ENCODE measurements around the gene TKTL1.

GRCh38 chrX:154295664-154296310 lies at the start of gene TKTL1:
- no peak for TF ChIP-seq CTCF (IDR thresholded peaks at IDR 0.05; ENCODE audit: insufficient read depth, low read length, poor library complexity, severe bottlenecking)
- no peak for TF ChIP-seq EZH2phosphoT487 (conservative IDR thresholded peaks at IDR 0.05; ENCODE audit: low read length)
